Renal cortex interstitium (tissue), 15 donors: ENCODE results near the gene TBK1. TPM values are rescaled to one million over a fixed set of nuclear protein-coding genes. Genes with fewer than 3 reads are reported as not detected.

Source experiments
- DNase-seq, 11 donors: peaks; one replicate each; pipeline ENCODE4 v3.0.0-alpha.2; 2013; ENCODE audit warnings: low read depth in 9 of 11, low spot score in 4 of 11; ENCODE audit errors: extremely low read depth in 1 of 11
- long read RNA-seq, 16 experiments: transcript quantifications; one replicate each; lab custom pipeline, GENCODE V29; 2026
- polyA plus RNA-seq, 3 donors: library from polyadenylated mRNA; unstranded; fragments of 120-200 nt; gene quantifications; one replicate each; pipeline ENCODE4 v1.2.1, GENCODE V29; 2013; ENCODE audit not compliant: insufficient read length in 3 of 3

TBK1 gene
- 10 to 100 TPM; 17.7 to 25.2 (median 20.8) TPM for polyA plus RNA-seq
- long read RNA-seq, donor 1, partial matches to known transcripts, result 0 of 4 reads
- long read RNA-seq, donor 1, other reads (novel, unspliced or antisense), result 0 of 4 reads
- long read RNA-seq, donor 2, partial matches to known transcripts, result 0 of 2 reads
- long read RNA-seq, donor 2, other reads (novel, unspliced or antisense), result 0 of 2 reads
- long read RNA-seq, donor 3, transcript TBK1-201 (21 exons, 3,256 nt), result major isoform, 5 of 5 reads
- long read RNA-seq, donor 3, partial matches to known transcripts, result 0 of 5 reads
- long read RNA-seq, donor 3, other reads (novel, unspliced or antisense), result 0 of 5 reads
- long read RNA-seq, donor 4, transcript TBK1-201 (21 exons, 3,256 nt), result major isoform, 5 of 5 reads
- long read RNA-seq, donor 4, partial matches to known transcripts, result 0 of 5 reads
- long read RNA-seq, donor 4, other reads (novel, unspliced or antisense), result 0 of 5 reads
- long read RNA-seq, donor 5, result 0 reads
- long read RNA-seq, donor 6, partial matches to known transcripts, result 0 of 3 reads
- long read RNA-seq, donor 6, other reads (novel, unspliced or antisense), result 0 of 3 reads
- long read RNA-seq, donor 7, partial matches to known transcripts, result 0 of 2 reads
- long read RNA-seq, donor 7, other reads (novel, unspliced or antisense), result 0 of 2 reads
- long read RNA-seq, donor 8, transcript TBK1-201 (21 exons, 3,256 nt), result major isoform, 5 of 12 reads
- long read RNA-seq, donor 8, partial matches to known transcripts, result 7 of 12 reads
- long read RNA-seq, donor 8, other reads (novel, unspliced or antisense), result 0 of 12 reads
- long read RNA-seq, donor 9, partial matches to known transcripts, result 0 of 1 reads
- long read RNA-seq, donor 9, other reads (novel, unspliced or antisense), result 0 of 1 reads
- long read RNA-seq, donor 10, partial matches to known transcripts, result 0 of 2 reads
- long read RNA-seq, donor 10, other reads (novel, unspliced or antisense), result 0 of 2 reads
- long read RNA-seq, donor 11, partial matches to known transcripts, result 0 of 1 reads
- long read RNA-seq, donor 11, other reads (novel, unspliced or antisense), result 0 of 1 reads
- long read RNA-seq, donor 12, result 0 reads
- long read RNA-seq, donor 13, result 0 reads
- long read RNA-seq, donor 14, transcript TBK1-201 (21 exons, 3,256 nt), result major isoform, 7 of 7 reads
- long read RNA-seq, donor 14, partial matches to known transcripts, result 0 of 7 reads
- long read RNA-seq, donor 14, other reads (novel, unspliced or antisense), result 0 of 7 reads
- long read RNA-seq, donor 15, partial matches to known transcripts, result 0 of 1 reads
- long read RNA-seq, donor 15, other reads (novel, unspliced or antisense), result 0 of 1 reads
- long read RNA-seq, donor 16, transcript TBK1-201 (21 exons, 3,256 nt), result major isoform, 7 of 7 reads
- long read RNA-seq, donor 16, partial matches to known transcripts, result 0 of 7 reads
- long read RNA-seq, donor 16, other reads (novel, unspliced or antisense), result 0 of 7 reads

- DNase-seq, result peak; percentile 70 to 82 (median 78)
These were observed at the start of gene TBK1 for GRCh38 chr12:64451687-64452558. Gene TBK1 (plus strand): TSS chr12:64452120. CDS start chr12:64455871, 3,751 bp downstream.

GRCh38 chr12:64402181-64402580 is 49.7 kb upstream of the TBK1 start:
- no peak for DNase-seq

GRCh38 chr12:64403707-64404469 is 48.0 kb upstream of the TBK1 start, which contains the start of gene XPOT:
Gene XPOT (plus strand): TSS chr12:64404392. CDS start chr12:64410036, 5,644 bp downstream.
- DNase-seq, result peak; percentile 87 to 96 (median 94)

DNA sequence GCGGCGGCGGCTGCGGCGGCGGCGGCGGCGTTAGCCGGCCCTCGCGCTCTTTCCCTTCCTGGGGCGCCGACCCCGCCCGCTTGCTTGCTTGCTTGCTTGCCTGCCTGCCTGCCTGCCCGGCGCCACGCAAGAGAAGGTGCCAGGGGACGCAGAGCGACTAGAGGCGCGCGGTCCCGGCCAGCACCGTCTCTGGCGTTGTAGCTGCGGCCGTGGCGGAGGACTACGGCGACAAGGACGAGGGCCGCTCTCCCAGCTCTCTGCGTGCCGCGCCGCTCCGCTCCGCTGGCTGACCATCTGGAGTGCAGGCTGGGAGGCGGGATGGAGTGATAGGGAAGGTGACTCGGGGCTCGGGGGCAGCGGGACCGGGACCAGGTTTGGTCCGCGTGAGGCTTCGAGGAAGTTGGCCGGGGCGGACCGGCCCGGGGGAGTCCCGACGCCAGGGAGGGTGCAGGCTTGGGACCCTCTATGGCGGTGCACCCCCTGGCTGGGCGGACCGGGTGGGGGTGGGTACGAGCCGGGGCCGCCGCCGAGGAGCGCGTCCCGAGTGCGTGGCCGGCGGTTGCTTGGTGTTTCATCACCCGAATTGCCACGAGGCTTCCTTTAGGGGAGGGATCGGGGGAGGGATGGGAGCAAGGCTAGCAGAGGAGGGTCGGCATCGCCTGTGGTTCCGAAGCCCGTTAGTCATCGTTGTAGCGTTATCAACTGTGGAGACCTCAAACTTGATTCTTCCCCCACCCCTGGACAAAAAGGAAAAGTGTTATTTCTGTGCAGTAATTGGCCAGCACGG is 47.3 kb upstream of the TBK1 start:
- DNase-seq, result peak in 4 of 11 donors; percentile 33 to 58 (median 49)

- no peak for DNase-seq
These were observed 44.3 kb upstream of the TBK1 start for GRCh38 chr12:64407342-64408223.

GRCh38 chr12:64411427-64411826 is 40.5 kb upstream of the TBK1 start:
- no peak for DNase-seq

DNA sequence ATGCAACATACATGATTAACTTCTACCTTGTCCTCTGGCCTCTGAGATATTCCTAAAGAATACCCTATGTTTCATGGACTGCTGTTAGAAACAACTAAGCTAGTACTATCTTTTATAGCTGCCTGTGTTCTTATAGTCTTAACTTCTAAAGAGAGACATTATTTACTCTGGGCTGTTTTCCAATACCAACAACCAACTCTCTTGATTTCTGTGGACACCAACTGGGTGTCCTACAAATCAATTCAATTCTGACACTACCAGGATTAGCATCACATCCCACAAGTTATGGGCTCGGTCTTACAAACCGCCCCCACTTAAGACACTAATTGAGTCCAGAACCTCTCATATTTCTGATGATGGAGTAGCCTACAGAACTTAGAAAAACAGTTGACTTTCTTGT is 39.5 kb upstream of the TBK1 start:
- no peak for DNase-seq

- DNase-seq, result no peak
These were observed 38.0 kb upstream of the TBK1 start for GRCh38 chr12:64413884-64414283.

DNA sequence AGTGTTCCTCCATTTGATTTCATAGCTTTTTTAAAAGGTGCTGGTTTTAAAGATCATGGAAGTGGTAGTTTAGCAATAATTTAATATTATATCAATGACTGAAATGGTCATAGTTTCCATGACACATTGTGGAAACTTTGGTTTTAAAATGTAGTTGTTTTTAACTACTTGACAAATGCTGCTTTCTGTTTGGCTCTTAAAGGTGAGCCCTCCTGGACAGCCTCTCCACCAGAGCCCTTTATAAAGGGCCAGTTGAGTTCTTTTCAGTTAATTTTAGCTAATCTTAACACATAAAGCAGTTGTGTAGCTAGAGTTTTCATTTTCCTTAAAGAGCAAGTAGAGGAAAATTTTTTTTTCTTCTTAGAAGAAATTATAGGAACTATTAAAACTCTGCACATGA is 33.7 kb upstream of the TBK1 start:
- DNase-seq, result no peak

- DNase-seq, result no peak
These were observed 32.2 kb upstream of the TBK1 start for GRCh38 chr12:64419696-64420095.

GRCh38 chr12:64427988-64428387 is 23.9 kb upstream of the TBK1 start:
- DNase-seq, result no peak

GRCh38 chr12:64428956-64429355 is 23.0 kb upstream of the TBK1 start:
- no peak for DNase-seq

DNA sequence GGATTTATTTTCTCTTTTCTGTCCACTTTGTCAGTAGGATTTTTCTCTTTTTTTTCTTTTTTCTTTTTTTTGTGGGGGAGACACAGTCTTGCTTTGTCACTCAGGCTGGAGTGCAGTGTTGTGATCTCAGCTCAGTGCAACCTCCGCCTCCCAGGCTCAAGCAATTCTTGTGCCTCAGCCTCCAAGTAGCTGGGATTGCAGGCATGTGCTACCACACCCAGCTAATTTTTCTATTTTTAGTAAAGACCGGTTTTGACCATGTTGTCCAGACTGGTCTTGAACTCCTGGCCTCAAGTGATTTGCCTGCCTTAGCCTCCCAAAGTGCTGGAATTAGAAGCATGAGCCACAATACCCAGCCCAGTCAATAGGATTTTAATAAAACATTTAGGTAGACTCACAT is 21.0 kb upstream of the TBK1 start:
- no peak for DNase-seq

DNA sequence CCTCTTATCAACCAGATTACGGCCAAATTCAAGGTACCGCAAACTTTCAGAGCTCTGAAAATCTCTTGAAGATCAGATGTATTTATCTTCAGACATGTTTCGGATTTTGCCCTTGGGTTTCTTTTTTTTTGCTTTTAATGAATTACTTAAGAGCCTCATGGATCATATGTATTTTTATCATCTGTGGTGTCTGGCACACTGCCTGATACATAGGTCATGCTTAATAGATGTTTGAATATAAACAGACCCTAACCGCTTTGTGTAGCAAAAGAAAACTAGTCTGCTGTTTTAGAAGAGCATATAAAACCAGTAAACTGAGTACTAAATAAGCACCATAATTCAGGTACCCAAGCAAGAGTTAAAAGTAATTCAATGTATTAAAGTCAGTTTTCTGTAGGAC is 20.1 kb upstream of the TBK1 start:
- no peak for DNase-seq

GRCh38 chr12:64433915-64434314 is 18.0 kb upstream of the TBK1 start:
- no peak for DNase-seq
